ENCODE data around the gene ANKRD65.
A peak's percentile ranks its signal among the peaks of the same experiment; 100 is the strongest.
"Not testable (repeated sequence)": the region's sequence is repeated elsewhere in the genome, so short reads cannot be mapped to it uniquely, and the experiment has no call there.

ANKRD65 gene

DNA sequence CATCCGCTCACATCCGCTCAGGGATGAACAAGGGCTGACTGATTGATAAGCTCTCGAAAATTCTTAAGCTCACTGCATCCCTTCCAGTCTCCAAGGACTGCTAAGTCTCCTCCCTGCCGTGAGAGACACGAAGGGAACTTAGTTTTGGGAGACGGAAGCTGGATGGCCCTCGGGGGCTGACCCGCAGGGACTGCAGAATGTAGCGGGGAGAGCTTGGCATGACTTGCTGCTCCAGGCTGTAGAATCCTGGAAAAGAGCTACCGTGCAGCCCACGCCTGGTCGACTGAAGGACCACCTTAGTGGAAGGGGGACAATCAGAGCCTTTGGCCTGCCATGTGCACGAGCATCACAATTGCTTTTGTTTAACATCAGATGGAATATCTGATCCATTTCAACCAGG is 5.3 kb downstream of the ANKRD65 start:
- no peak for DNase-seq

DNA sequence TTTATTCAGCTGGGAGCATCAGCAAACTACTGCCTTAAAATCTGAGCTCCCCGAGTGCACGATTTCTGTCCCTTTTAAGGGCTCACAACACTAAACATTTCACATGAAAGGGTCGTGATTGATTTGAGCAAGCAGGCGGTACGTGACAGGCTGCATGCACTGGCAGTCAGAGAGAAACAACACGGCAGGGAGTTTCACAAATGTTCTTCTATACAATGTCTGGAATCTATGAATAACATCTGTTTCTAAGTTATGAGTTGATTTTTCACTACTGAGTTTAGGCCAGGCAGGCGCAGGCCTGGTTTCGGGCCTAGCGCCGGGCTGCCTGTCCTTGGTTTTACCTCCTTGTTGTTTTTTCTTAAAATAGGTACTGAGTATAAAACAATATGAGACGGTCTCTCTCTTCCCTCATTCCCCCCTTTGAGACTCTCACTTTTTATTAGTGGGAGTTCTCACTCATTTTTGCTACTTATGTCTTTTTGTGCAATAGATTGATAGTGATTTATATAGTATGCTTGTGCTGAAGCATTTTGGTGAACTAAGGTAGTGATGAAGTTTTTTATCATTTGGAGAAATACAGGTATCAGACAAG is 8.7 kb downstream of the ANKRD65 start:
- not testable (repeated sequence) for DNase-seq

DNA sequence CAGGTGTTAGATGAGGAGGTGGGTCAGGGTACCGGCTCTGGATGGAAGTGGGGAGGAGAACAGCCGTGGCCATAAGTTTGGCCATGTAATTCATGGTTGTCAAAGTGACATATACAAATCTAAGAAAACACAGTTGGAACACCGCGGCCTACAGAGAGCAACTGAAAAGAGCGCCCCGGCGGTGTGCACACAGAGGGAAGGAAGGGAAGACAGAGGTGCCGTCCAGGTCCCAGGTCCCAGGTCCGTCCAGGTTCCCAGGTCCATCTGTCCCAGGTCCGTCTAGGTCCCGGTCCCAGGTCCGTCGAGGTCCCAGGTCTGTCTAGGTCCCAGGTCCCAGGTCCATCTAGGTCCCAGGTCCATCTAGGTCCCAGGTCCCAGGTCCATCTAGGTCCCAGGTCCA is 9.4 kb downstream of the ANKRD65 start:
- DNase-seq, result no peak

DNA sequence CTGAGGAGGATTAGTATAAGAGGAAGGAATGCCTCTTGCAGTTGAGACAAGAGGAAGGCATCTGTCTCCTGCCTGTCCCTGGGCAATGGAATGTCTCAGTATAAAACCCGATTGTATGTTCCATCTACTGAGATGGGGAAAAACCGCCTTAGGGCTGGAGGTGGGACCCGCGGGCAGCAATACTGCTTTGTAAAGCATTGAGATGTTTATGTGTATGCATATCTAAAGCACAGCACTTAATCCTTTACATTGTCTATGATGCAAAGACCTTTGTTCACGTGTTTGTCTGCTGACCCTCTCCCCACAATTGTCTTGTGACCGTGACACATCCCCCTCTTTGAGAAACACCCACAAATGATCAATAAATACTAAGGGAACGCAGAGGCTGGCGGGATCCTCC is 10.8 kb downstream of the ANKRD65 start:
- DNase-seq, result not testable (repeated sequence)

DNA sequence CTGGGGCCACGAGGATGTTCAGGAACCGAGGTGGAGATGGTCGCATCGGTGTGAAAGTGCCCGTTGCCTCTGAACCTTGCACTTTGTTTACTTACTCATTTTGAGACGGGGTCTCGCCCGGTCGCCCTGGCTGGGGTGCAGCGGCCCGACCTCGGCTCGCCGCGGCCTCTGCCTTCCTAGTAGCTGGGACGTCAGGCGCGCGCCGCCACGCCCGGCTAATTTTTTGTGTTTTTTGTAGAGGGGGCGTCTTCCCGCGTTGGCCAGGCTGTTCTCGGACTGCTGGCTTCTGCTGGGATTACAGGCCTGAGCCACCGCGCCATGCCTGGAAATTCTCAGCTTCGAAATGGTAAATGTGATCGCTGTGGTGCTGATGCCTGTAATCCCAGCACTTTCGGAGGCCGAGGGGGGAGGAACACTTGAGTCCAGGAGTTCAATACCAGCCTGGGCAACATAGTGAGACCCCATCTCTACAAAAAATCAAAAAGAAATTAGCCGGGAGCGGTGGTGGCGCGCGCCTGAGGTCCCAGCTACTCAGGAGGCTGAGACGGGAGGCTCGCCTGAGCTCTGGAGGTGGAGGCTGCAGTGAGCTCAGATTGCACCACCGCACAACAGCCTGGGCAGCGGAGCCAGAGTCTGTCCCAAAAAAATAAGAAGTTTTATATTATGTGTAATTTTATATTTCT is 13.3 kb downstream of the ANKRD65 start:
- no peak for DNase-seq

DNA sequence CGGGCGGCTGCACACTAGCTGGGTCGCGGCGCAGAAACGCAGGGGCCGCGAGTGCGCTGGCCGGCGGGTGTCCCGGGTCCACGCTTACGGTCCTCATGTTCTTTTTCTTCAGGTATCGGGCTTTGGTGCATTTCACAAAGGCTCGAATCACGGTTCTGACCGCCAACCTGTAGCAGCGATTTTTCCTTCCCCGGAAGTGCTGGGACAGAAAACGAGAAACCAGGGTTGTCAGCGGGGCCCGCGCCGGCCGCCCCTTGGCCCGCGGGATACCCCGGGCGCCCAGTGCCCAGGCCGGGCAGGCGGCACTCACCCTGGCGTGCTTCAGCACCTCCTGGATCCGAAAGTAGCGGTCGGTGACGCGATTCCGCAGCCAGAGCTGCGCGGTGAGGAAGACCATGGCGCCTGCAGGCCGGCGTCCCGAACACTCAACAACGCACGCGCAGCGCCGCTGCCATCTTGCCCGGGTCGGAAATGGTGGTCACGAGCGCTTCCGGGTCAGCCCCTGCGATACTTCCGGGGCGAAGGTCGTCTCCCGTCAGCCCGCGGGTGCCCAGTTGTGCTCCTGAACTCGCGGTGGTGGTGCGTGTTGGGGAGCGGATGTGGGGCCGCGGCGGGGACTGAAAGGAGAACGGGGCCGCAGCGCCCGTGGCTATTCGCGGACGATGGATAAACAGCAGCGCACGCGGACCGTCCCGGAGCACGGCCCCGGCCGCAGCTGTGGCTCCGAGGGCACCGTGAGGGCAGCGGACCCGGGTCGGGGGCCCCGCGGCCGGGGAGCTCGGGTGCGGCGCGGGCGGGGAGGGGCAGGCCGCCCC is 14.0 kb downstream of the ANKRD65 start, which contains the start of gene MRPL20:
Gene MRPL20, minus strand, starts transcription at position 473 of the 815 bp plus-strand sequence. Its CDS starts 76 bp downstream, at position 397.
- peak; percentile 22 for DNase-seq

DNA sequence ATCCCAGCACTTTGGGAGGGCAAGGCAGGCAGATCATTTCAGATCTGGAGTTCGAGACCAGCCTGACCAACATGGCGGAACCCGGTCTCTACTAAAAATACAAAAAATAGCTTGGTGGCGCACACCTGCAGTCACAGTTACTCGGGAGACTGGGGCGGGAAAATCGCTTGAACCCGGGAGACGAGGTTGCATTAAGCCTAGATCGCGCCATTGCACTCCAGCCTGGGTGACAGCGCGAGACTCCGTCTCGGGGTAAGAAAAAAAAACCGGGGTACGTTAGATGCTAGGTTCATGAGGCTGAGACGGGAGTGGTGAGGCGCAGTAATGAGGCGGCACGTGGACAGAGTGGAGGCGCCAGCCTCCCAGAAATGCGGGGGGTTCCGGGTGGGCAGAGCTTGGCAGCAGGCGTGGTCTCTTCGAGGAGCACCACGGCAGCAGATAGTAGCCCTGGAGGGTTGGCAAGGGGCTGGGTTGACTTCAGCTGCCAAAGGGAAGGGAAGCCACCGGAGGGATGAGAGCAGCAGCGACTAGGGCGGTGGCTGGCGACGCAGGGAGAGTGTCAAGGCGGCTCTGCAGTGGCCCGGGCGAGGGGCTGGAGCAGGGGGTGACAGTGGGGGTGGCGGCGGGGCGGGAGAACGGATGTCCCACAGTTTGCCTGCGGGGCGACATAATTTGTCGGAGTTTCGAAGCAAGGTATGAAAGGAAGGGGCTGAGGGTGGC is 14.8 kb downstream of the ANKRD65 start:
- no peak for DNase-seq

DNA sequence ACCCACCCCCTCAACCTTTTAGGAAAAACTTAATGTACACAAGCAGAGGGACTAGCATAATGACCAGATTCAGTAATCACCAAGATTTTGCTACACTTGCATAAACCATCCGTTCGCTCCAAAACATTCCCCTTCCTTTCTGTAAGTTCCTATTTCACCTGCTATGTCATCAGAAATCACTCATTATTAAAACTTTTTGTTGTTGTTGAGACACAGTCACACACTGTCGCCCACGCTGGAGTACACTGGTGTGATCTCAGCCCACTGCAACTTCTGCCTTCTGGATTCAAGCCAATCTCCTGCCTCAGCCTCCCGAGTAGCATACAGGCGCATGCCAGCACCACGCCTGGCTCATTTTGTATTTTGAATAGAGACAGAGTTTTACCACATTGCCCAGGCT is 17.4 kb downstream of the ANKRD65 start:
- DNase-seq, result no peak

DNA sequence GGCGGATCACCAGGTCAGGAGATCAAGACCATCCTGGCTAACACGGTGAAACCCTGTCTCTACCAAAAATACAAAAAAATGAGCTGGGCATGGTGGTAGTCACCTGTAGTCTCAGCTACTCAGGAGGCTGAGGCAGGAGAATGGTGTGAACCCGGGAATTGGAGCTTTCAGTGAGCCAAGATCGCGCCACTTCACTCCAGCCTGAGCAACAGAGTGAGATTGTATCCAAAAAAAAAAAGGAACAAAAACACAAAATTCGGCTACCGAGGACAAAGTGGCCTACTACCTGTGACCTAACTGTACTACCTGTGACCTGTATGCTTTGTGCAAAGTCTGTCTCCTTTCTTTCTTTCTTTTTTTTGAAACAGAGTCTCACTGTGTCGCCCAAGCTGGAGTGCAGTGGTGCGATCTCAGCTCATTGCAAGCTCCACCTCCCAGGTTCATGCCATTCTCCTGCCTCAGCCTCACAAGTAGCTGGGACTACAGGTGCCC is 18.1 kb downstream of the ANKRD65 start:
- not testable (repeated sequence) for DNase-seq

DNA sequence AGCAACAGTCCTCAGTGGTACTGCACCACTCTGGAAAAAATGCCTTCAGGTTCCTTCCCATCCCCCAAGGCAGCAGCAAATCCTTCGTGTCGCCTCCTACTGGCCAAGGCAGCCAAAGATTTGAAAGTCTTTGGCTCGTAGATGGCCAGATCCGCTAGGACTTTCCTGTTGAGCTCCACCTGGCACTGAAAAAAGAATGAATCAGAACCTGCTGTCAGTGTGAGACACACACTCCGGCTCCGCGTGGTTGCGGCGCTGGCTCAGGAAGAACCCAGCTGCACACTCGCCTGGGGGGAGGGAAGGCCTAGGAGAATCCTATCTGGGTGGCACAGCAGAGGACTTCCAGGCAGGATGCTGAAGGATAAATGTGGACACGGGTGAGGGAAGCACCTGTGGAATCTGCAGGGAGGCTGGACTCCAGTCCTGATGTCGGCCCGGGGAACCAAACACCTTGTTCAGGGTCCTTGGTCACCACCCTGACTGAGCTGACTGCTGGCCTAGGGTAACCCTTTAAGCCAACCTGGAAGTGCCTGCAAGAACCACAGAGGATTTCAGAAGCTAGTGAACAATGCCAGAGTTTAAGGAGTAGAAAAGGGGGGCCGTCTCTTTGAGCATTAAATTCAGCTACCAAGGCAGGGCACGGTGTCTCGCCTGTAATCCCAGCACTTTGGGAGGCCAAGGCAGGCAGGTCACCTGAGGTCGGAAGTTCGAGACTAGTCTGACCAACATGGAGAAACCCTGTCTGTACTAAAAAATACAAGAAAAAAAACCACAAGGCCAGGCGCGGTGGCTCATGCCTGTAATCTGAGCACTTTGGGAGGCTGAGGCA is 18.8 kb downstream of the ANKRD65 start:
- DNase-seq, result no peak

DNA sequence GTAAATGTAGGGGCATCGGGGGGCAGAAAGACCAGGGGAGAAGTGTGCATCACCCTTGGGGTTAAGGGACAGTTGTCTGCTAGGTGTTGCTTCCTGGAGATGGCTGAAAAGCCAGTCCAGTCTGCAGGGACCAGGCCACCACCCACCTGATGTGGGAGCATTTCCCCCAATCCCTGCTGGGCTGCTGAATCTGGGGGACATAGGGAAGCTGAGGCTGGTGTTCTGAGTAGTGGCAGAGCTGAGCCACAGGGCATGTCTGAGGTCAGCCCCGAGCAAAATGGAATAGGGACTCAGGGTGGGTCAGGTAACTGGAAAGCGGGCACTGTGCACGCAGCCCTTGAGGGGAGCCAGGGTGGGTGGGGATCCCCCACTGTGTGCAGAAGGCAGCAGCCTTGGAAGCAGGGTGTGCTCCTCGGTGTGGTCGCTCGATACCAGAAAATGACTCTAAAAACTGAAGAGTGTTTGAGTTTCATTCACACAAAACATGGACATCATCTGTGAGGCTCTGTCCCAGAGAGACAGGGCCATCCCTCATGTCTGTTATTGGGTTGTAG is 19.5 kb downstream of the ANKRD65 start:
- no peak for DNase-seq

DNA sequence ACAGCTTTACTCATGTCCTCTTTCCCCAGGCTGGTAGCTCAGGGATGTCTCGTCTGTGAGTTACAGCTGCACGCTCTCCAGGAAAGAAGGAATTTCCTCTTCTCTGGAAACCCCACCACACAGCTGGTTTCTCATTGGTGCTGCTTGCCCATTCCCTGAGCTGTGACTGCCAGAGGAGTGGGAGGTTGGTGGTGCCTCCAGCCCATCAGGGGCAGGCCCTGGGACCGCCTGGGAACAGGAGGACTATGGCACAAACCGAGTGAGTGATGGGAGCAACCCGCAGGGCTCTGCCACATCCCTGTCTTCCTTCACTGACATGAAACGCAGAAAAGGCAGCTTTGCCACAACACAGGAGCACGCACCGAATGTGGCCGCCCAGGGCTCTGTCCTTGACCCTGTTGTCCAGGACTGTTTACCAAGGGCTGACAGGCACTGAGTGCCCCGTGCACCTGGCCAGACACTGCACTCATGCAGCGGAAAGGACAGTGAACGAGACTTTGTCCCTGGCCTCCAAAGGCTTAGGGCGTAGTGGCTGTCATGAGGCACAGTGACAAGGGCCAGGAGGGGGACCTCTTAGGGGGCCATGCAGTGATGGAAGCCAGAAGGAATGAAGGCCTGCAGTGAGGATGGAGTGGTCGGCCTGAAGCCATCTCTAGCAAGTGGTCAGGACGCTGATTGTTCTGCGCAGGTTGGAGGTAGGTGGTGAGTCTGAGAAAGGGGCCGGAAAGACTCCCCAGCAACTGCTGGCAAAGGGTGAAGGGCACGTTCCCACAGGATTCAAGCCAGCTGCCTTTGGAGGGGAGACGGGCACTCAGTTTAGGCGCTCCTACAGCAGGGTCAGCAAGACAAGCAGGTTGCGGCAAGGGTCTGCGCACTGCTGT is 20.3 kb downstream of the ANKRD65 start:
- DNase-seq, result no peak

DNA sequence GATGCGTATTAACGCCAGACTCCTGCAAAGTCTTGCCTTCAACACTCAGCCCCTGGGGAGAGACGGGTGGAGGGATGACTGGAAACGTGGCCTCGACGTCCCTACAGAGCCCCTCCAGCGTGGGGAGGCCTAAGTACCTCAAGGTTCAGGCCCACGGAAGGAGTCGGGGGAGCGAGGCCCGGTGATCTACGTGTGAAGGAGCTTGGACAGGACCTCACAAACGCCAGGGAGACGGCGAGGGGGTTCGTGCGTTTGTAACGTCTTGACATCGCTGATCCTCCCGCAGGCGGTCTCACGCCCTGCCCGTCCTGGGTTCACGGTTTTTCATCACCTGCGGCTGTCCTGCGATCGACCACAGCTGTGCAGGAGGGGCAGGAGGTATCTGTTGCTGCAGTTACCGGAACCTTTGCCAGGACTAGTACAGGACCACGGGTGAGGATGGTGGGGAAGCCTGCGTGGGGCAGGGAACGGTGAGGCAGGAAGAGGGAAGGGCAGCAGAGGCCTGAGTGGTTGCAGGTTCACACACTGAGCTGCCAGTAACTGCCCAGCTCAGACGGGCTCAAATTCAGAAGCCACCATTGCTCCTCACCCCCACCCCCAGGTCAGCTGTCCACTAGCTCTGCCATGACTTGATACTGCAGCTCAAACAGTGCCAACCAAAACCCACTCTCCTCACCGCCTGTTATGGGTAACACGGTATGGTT is 21.1 kb downstream of the ANKRD65 start:
- DNase-seq, result no peak

DNA sequence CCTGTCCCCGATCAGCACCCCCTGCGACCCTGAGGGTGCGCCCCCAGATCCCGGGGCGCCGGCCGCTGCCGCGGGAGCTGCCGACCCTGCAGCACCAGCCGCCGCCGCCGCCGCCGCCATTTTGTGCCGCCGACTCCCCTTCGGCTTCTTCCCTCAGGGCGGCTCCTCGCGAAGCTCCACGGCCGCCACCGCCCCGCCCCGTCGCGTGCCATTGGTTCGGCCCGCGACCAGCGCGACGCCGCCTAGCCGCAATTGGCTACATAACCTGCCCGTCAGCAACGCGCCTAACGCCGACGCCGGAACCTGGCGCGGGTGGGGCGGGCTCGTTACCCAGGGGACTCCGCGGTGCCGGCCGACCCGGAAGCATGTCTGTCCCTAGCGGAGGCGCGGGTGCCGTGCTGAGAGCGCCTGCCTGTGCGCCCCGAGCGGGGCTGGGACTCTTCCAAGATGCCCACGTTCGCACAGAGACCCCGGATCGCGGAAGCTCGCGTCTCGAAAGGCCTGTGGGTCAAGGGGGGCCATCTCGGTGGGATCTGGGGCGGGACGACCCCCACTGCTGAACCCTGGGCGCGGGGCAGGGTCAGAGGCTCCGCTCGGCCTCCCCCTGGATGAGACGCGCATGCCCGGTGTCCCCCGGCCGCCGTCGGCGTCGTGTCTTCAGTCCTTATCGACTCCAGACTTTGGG is 21.7 kb downstream of the ANKRD65 start, which contains the start of gene CCNL2:
Gene CCNL2, minus strand, starts transcription at position 149 of the 685 bp plus-strand sequence. Its CDS starts 29 bp downstream, at position 120.
- peak; percentile 80 for DNase-seq

DNA sequence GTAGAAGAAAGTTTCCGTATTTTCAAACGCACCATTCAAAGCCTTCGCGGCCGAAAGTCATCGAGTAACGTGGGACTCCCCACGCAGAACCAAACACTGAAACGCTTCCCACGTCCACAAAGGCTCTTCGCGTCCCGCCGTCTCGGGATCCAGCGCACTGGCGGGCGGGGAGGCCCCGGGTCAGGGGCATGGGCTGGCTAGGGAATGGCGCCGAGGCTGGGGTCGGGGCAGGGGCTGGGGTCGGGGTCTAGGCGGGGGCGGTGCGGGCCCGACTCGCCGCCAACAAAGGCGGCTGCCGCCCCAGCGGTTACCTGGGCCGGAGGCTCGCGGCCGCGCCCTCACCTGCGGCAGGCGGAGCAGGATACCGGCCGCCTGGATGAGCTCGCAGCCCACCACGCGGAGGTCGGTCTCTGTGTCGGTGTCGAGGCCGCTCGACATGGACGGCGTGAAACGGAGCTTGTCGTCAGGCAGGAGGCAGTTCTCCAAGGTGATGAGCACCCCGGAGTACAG is 22.3 kb downstream of the ANKRD65 start:
- no peak for DNase-seq

DNA sequence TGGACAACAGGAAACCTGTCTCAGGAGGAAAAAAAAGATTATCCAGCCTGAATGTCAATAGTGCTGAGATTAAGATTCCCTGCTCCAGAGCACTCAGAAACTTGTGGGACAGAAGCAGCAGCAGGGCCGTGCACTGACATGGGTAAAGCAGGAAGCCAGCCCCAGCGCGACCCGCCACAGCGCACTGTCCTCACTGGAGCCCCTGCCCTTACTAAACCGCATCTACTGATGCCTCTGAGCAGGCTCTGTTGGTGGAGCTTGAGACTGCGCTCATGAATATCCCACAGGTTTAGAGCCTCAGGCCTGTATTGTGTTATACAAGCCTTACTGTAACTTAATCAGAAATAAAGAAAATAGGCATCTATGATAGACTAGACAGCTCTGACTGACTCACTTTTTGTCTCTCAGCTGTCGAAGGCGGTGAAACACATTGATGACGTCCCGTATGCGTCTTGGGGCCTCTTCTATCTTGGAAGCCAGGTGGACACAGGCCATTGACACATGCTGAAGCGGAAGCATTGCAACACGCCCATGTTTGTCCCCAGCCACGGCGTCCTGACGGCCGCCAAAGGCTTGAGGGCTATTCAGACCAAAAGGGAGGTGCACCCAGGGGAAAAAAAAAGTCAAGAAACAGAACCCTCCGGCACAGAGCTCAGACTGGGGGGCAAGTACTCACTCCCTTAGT is 23.1 kb downstream of the ANKRD65 start:
- DNase-seq, result no peak

DNA sequence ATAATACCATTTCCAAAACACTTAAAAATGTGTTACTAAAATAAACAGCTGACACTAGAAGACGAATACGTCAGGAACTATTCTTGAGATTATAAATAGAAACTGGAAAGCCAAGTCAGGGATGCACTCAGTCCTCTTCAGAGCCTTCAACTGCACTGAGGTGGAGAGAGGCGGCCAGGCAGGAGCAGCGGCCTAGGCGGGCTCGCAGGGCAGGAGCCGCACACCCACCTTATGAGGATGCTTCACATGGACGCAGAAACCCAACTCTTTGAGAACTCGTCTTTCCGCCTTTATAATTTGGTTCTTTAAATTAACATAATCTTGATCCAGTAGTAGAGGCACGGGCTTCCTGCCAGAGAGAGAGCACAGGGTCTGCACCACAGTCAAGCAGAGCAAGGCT is 25.9 kb downstream of the ANKRD65 start:
- no peak for DNase-seq

DNA sequence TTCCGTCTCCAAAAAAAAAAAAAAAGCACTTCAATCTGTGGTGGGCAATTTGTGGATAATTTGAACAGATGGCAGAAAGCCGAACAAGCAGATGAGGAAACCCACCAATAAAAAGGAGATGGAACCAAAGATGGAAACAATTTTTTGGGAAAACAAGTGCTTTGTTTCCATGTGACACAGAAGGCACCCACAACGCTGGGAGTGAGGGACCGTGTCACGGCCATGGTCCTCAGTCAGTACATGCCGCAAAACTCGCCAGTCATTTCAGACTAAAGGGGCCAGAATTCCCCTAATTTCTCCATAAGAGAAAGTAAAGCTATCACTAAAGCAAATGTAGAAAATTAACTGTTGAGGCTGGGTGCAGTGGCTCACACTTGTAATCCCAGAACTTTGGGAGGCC is 27.0 kb downstream of the ANKRD65 start:
- no peak for DNase-seq

Measured in NCI-H748 treated with DMSO at 0.1 percent for 48 hours (cell line).